Measurements from ENCODE around the gene PFN2. TPM values are rescaled to one million over a fixed set of nuclear protein-coding genes. Genes with fewer than 3 reads are reported as not detected.
"Not testable (repeated sequence)": the region's sequence is repeated elsewhere in the genome, so short reads cannot be mapped to it uniquely, and the experiment has no call there.

Gene PFN2
- polyA plus RNA-seq, 1 experiment, result 659 TPM

DNA sequence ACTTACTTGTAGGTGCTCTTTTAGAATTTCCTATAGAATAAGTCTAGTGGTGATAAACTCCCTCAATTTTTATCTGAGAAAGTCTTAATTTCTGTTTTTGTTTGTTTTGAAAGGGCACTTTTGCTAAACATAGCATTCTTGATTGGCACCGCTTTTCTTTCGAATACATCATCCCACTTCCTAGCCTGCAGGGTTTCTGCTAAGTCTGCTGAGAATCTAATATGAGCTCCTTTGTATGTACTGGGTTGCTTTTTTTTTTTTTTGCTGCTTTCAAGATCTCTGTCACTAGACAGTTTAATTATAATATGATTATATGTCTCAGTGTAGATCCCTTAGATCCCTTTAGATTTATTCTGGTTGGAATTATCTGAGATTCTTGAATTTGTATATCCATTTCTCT is 21.5 kb downstream of the PFN2 start:
- Histone ChIP-seq H3K27ac (ENCODE audit: low read depth, low read length) (no peak overlapping the region), H3K9me3 (ENCODE audit: control insufficient read depth, insufficient read depth, low read length) (peaks cover 10% of the 10 kb centered on the region), H3K27me3 (ENCODE audit: control insufficient read depth, insufficient read depth, low read length) (no peaks in the 10 kb centered on the region), H3K4me3 (ENCODE audit: low read depth, low read length) (no peak overlapping the region)
- TF ChIP-seq, protein P1, sequence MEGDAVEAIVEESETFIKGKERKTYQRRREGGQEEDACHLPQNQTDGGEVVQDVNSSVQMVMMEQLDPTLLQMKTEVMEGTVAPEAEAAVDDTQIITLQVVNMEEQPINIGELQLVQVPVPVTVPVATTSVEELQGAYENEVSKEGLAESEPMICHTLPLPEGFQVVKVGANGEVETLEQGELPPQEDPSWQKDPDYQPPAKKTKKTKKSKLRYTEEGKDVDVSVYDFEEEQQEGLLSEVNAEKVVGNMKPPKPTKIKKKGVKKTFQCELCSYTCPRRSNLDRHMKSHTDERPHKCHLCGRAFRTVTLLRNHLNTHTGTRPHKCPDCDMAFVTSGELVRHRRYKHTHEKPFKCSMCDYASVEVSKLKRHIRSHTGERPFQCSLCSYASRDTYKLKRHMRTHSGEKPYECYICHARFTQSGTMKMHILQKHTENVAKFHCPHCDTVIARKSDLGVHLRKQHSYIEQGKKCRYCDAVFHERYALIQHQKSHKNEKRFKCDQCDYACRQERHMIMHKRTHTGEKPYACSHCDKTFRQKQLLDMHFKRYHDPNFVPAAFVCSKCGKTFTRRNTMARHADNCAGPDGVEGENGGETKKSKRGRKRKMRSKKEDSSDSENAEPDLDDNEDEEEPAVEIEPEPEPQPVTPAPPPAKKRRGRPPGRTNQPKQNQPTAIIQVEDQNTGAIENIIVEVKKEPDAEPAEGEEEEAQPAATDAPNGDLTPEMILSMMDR (IDR thresholded peaks at IDR 0.05; ENCODE audit: low read depth, low read length), result no peak
- ChIA-PET CTCF (interaction anchor here (0.6 to 1.6 kb wide), 4 partner anchors 12 to 494 kb away, joined by 3 to 7 read pairs (median 3); no protein-coding TSS in a partner anchor), POLR2A (no interaction called here)
- no peak for DNase-seq (ENCODE audit: low read depth, low spot score)

GRCh38 chr3:149947231-149947630 is 23.5 kb downstream of the PFN2 start:
- CTCF ChIA-PET, result no interaction called here
- POLR2A ChIA-PET, result interaction anchor here (0.7 kb wide), 1 partner anchor 171 kb away, joined by 5 read pairs; no protein-coding TSS in a partner anchor
- Histone ChIP-seq H3K27ac (ENCODE audit: low read depth, low read length) (no peak overlapping the region), H3K27me3 (ENCODE audit: control insufficient read depth, insufficient read depth, low read length) (no peaks in the 10 kb centered on the region), H3K4me3 (ENCODE audit: low read depth, low read length) (no peak overlapping the region), H3K9me3 (ENCODE audit: control insufficient read depth, insufficient read depth, low read length) (peaks cover 10% of the 10 kb centered on the region)
- TF ChIP-seq, protein P1 (IDR thresholded peaks at IDR 0.05; ENCODE audit: low read depth, low read length), result no peak
- no peak for DNase-seq (ENCODE audit: low read depth, low spot score)

GRCh38 chr3:149943966-149944365 is 26.7 kb downstream of the PFN2 start:
- H3K4me3 ChIP-seq (ENCODE audit: low read depth, low read length); H3K27me3 ChIP-seq (ENCODE audit: control insufficient read depth, insufficient read depth, low read length); CTCF ChIA-PET; POLR2A ChIA-PET; H3K27ac ChIP-seq (ENCODE audit: low read depth, low read length); DNase-seq (ENCODE audit: low read depth, low spot score): not testable (repeated sequence)
- H3K9me3 ChIP-seq (ENCODE audit: control insufficient read depth, insufficient read depth, low read length), result peaks cover 10% of the 10 kb centered on the region

- DNase-seq (ENCODE audit: low read depth, low spot score), result no peak
- POLR2A ChIA-PET, result no interaction called here
- CTCF ChIA-PET, result no interaction called here
- Histone ChIP-seq H3K27ac (ENCODE audit: low read depth, low read length) (no peak overlapping the region), H3K27me3 (ENCODE audit: control insufficient read depth, insufficient read depth, low read length) (no peaks in the 10 kb centered on the region), H3K4me3 (ENCODE audit: low read depth, low read length) (no peak overlapping the region), H3K9me3 (ENCODE audit: control insufficient read depth, insufficient read depth, low read length) (peaks cover 9% of the 10 kb centered on the region)
- TF ChIP-seq, protein P1 (IDR thresholded peaks at IDR 0.05; ENCODE audit: low read depth, low read length), result no peak
Observed at GRCh38 chr3:149942409-149942808, 28.3 kb downstream of the PFN2 start.

GRCh38 chr3:149941946-149942345 is 28.7 kb downstream of the PFN2 start:
- no peak for DNase-seq (ENCODE audit: low read depth, low spot score)
- H3K27me3 ChIP-seq (ENCODE audit: control insufficient read depth, insufficient read depth, low read length), result no peaks in the 10 kb centered on the region
- H3K4me3 ChIP-seq (ENCODE audit: low read depth, low read length), result no peak overlapping the region
- ChIA-PET POLR2A (no interaction called here), CTCF (no interaction called here)
- H3K27ac ChIP-seq (ENCODE audit: low read depth, low read length), result no peak overlapping the region
- TF ChIP-seq, protein P1 (IDR thresholded peaks at IDR 0.05; ENCODE audit: low read depth, low read length), result no peak
- H3K9me3 ChIP-seq (ENCODE audit: control insufficient read depth, insufficient read depth, low read length), result peaks cover 6% of the 10 kb centered on the region

GRCh38 chr3:149941186-149941585 is 29.5 kb downstream of the PFN2 start:
- Histone ChIP-seq H3K27me3 (ENCODE audit: control insufficient read depth, insufficient read depth, low read length) (no peaks in the 10 kb centered on the region), H3K9me3 (ENCODE audit: control insufficient read depth, insufficient read depth, low read length) (peaks cover 6% of the 10 kb centered on the region), H3K27ac (ENCODE audit: low read depth, low read length) (no peak overlapping the region), H3K4me3 (ENCODE audit: low read depth, low read length) (no peak overlapping the region)
- CTCF ChIA-PET, result no interaction called here
- no peak for DNase-seq (ENCODE audit: low read depth, low spot score)
- POLR2A ChIA-PET, result no interaction called here
- TF ChIP-seq, protein P1 (IDR thresholded peaks at IDR 0.05; ENCODE audit: low read depth, low read length), result no peak

GRCh38 chr3:149938392-149939055 is 32.2 kb downstream of the PFN2 start:
- POLR2A ChIA-PET; H3K9me3 ChIP-seq (ENCODE audit: control insufficient read depth, insufficient read depth, low read length); H3K27me3 ChIP-seq (ENCODE audit: control insufficient read depth, insufficient read depth, low read length); DNase-seq (ENCODE audit: low read depth, low spot score); H3K4me3 ChIP-seq (ENCODE audit: low read depth, low read length); H3K27ac ChIP-seq (ENCODE audit: low read depth, low read length): not testable (repeated sequence)
- CTCF ChIA-PET, result interaction anchor here (1.6 to 4.0 kb wide), 4 partner anchors 12 to 281 kb away, joined by 7 to 38 read pairs (median 26); no protein-coding TSS in a partner anchor
